Cardiac fibroblast (primary cell): Measurements from ENCODE around the gene IMMP2L.
"Not testable (repeated sequence)": the region's sequence is repeated elsewhere in the genome, so short reads cannot be mapped to it uniquely, and the experiment has no call there.

Experiments used
- DNase-seq, 2 donors: peaks; one replicate each; pipeline versions ENCODE4 v3.0.0 to v3.0.0-alpha.2; 2010; ENCODE audit warnings: low read depth in 2 of 2
- H3K4me3 ChIP-seq, 2 donors: replicated peaks in 1 of 2; 1 replicate in 1 of 2; 2 replicates in 1 of 2; pipeline ENCODE4 v1.5.1; 2011; ENCODE audit warnings: low read depth in 2 of 2, low read length in 2 of 2, mild to moderate bottlenecking in 2 of 2, moderate library complexity in 1 of 2
- CTCF ChIP-seq: IDR thresholded peaks from one replicate; pipeline ENCODE4 v1.5.1; 2011; ENCODE audit warnings: low read depth, mild to moderate bottlenecking, low read length, inconsistent platforms

IMMP2L gene

GRCh38 chr7:111264111-111264868 is 298.0 kb downstream of the IMMP2L start:
- TF ChIP-seq CTCF, result no peak
- no peak overlapping the region for H3K4me3 ChIP-seq
- no peak for DNase-seq

DNA sequence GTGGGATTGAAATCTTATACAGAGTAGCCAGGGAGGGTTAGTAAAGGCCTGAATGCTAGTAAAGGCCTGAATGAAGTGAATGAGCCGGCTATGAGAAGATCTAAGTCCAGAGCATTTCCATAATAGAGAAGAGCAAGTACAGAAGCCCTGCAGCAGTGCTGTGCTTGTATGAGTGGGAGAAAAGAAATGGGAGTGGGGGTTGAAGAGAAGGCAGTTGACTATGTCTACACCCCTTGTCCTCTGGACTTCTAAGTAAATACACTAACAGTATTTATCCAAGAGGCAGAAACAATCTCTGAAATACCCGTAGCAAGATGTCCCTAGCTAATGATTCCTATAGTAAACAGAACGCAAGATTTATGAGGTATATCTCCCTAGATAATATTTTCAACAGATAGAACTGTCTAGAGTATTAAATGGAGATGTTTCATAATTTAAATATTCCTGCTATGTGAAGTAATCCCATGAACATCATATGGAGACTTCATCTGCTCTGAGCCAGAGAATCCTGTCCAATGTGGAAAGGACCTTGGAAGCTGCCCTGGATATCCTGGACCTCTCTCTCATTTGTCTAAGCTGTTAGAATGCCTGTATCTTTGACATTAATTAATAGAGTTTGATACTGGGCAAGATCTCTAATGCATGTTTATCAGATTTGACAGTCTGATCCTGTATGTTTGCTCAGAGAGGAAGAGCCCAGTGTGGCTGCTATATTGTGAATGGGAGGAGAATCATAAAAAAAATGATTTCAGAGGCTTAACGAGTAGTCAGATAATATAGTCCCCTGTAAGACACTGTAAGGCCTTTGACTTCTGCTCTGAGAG is 299.8 kb downstream of the IMMP2L start:
- TF ChIP-seq CTCF, result no peak
- DNase-seq, result no peak
- no peak overlapping the region for H3K4me3 ChIP-seq

- peak in 1 of 2 donors; percentile 51 for DNase-seq
- no peak overlapping the region for H3K4me3 ChIP-seq
- no peak for TF ChIP-seq CTCF
Measured at GRCh38 chr7:111261496-111261895, 300.8 kb downstream of the IMMP2L start.

DNA sequence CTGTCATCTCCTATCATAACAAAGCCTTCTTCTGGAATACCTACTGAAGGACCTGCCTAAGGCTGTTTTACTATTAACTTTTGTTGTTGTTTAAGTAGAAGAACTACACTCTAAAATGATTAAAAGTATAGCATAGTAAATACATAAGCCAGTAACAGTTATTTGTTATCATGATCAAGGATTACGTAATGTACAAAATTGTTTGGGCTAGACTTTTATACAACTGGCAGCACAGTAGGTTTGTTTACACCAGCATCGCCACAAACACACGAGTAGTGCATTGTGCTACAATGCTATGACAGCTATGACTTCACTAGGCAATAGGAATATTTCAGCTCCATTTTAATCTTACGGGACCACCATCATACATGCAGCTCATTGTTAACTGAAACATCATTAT is 302.3 kb downstream of the IMMP2L start:
- DNase-seq, result no peak
- no peak for TF ChIP-seq CTCF
- no peak overlapping the region for H3K4me3 ChIP-seq

DNA sequence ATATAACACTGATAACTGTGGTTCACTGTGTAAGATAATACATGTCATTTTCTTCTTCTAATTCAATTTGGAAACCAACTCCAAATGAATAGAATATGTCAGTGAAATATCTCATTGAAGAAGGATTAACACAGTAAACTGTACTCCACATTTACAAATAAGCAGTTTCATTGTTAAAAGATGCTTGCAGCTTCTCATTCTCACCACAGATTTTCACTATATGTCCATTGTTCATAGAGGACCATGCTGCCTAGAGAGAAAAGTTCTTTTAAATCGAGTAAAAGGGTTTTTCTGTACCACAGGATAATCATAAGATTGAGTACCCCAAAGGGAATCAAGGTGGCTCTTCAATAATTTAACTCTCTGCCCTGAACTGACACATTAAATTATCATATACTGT is 305.9 kb downstream of the IMMP2L start:
- no peak overlapping the region for H3K4me3 ChIP-seq
- no peak for TF ChIP-seq CTCF
- DNase-seq, result no peak

DNA sequence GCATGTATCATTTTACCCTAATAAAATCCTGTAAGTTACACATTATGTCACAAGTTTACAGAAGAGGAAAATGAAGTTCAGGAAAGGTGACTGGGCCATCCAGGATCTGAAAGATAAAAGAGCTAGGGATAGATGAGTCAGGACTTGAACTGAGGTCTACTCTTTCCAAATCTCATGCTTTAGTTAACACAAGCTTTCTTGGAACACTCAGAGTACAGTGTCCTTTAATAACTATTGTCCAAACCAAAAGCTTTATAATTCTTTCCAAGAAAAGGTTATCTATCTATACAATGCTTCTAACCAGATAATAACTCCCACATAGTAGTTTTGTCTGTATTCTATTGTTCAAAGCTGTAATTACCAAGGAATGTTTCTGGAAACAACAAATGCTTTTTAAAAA is 306.7 kb downstream of the IMMP2L start:
- DNase-seq, result peak in 1 of 2 donors; percentile 6
- H3K4me3 ChIP-seq, result no peak overlapping the region
- TF ChIP-seq CTCF, result no peak

DNA sequence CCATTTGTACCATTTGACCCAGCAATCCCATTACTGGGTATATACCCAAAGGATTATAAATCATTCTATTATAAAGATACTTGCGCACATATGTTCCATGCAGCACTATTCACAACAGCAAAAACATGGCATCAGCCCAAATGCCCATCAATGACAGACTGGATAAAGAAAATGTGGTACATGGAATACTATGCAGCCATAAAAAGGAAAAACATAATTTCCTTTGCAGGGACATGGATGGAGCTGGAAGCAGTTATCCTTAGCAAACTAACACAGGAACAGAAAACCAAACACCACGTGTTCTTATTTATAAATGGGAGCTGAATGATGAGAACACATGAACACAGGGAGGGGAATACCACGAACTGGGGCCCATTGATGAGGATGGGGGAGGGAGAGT is 310.9 kb downstream of the IMMP2L start:
- not testable (repeated sequence) for H3K4me3 ChIP-seq, DNase-seq

DNA sequence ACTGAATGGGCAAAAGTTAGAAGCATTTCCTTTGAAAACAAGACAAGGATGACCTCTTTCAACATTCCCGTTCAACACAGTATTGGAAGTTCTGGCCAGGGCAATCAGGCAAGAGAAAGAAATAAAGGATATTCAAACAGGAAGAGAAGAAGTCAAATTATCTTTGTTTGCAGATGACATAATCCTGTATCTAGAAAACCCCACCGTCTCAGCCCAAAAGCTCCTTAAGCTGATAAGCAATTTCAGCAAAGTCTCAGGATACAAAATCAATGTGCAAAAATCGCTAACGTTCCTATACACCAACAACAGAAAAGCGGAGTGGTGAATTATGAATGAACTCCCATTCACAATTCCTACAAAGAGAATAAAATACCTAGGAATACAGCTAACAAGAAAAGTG is 312.5 kb downstream of the IMMP2L start:
- not testable (repeated sequence) for H3K4me3 ChIP-seq, DNase-seq
